ENCODE results near the gene ZNF829. TPM values are rescaled to one million over a fixed set of nuclear protein-coding genes. Genes with fewer than 3 reads are reported as not detected.
A peak's percentile ranks its signal among the peaks of the same experiment; 100 is the strongest.

Gene ZNF829
- total RNA-seq, 2 experiments from 2014 or later = 3.8 to 4.4 TPM

DNA sequence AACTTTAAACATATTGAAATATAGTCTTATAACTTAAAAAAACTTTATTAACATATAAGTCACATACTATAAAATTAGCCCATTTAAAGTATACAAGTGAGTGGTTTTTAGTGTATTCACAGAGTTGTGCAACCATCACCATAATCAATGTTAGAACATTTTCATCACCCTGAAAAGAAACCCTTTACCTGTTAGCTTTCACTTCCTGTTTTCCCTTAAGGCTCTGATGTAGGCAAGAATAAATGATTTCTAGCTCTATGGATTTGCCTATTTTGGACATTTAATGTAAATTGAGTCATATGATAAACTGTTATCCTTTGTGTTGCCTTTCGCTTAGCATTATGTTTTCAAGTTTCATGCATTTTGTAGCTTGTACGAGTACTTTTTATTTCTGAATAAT, 15.6 kb upstream of the ZNF829 start:
- ATAC-seq (ENCODE audit: poor library complexity) (no peak), DNase-seq (no peak)
- intact Hi-C loops (cut with DNase I, micrococcal nuclease) = no loop called here
- Histone ChIP-seq H3K27me3 (ENCODE audit: control insufficient read depth in 1 of 2, insufficient read depth in 2 of 2, low read length in 2 of 2) (no peaks in the 10 kb centered on the region), H3K36me3 (ENCODE audit: insufficient read depth, low read length) (peaks cover 18% of the 10 kb centered on the region), H3K4me1 (ENCODE audit: insufficient read depth, low read length) (no peaks in the 10 kb centered on the region), H3K27ac (ENCODE audit: low read depth in 1 of 2, low read length in 2 of 2) (no peak overlapping the region), H3K4me3 (ENCODE audit: low read length) (no peak overlapping the region), H3K9me3 (ENCODE audit: control insufficient read depth in 1 of 2, insufficient read depth in 1 of 2, low read length in 2 of 2) (peaks cover 43 to 71% of the 10 kb centered on the region in 2 experiments)
- TF ChIP-seq, protein P1, sequence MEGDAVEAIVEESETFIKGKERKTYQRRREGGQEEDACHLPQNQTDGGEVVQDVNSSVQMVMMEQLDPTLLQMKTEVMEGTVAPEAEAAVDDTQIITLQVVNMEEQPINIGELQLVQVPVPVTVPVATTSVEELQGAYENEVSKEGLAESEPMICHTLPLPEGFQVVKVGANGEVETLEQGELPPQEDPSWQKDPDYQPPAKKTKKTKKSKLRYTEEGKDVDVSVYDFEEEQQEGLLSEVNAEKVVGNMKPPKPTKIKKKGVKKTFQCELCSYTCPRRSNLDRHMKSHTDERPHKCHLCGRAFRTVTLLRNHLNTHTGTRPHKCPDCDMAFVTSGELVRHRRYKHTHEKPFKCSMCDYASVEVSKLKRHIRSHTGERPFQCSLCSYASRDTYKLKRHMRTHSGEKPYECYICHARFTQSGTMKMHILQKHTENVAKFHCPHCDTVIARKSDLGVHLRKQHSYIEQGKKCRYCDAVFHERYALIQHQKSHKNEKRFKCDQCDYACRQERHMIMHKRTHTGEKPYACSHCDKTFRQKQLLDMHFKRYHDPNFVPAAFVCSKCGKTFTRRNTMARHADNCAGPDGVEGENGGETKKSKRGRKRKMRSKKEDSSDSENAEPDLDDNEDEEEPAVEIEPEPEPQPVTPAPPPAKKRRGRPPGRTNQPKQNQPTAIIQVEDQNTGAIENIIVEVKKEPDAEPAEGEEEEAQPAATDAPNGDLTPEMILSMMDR (IDR thresholded peaks at IDR 0.05) = no peak
- H3K27ac Mint-ChIP-seq = no peak overlapping the region
- peaks cover 97% of the 10 kb centered on the region for H3K36me3 Mint-ChIP-seq (ENCODE audit: low read depth)
- ChIA-PET POLR2A (no interaction called here), CTCF (no interaction called here)
- no peaks in the 10 kb centered on the region for H3K27me3 Mint-ChIP-seq
- H3K4me3 Mint-ChIP-seq = no peak overlapping the region
- no peaks in the 10 kb centered on the region for H3K4me1 Mint-ChIP-seq (ENCODE audit: low read depth)
- peaks cover 16% of the 10 kb centered on the region for H3K9me3 Mint-ChIP-seq

DNA sequence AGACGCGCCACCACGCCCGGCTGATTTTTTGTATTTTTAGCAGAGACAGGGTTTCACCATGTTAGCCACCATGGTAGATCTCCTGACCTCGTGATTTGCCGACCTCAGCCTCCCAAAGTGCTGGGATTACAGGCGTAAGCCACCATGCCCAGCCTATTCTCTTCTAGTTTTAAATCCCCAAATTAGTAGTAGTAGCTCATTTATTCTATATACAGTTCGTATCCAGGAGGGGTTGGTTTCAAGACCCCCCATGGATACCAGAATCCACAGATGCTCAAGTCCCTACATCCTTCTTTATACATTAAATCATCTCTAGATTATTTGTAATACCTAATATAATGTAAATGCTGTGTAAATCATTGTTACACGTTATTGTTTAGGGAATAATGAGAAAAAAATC, 2.0 kb upstream of the ZNF829 start:
- CTCF ChIA-PET = no interaction called here
- Mint-ChIP-seq H3K27ac (no peak overlapping the region), H3K9me3 (peaks cover 18% of the 10 kb centered on the region)

DNA sequence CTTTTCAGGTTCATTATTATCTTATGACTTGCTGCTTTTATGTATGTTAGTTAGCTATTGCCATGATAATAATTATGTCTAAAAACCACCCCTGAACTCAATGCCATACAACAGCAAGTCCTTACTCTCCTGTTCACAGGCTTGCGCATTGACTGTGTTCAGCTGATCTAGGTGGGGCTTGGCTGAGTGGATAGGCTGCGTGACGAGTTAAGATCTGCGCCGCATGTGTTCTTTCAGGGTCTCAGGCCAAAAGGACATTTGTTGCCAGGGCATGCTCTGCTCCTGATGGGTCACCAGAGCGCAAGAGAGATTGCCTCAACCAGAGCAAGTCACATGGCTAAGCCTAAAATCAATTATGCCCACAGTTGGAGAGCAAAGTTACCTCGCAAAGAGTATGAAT, 900 bp upstream of the ZNF829 start:
- peak overlapping the region; percentile 88 for H3K27ac Mint-ChIP-seq
- ATAC-seq (ENCODE audit: poor library complexity) = no peak
- CTCF ChIA-PET = no interaction called here
- H3K4me1 ChIP-seq (ENCODE audit: insufficient read depth, low read length) = peaks cover 19% of the 10 kb centered on the region
- H3K4me3 Mint-ChIP-seq = peak overlapping the region; percentile 90
- intact Hi-C loops (cut with DNase I, micrococcal nuclease) = loop anchor here (1.0 to 5.0 kb wide), 15 partner anchors 56 to 550 kb away; partner anchors contain the start of genes ZFP14 (in 2 of the 2), ZNF345 (in 2 of the 2), ZNF585B (in 2 of the 2) and ZNF790 (in 2 of the 2)
- H3K27ac ChIP-seq (ENCODE audit: low read depth in 1 of 2, low read length in 2 of 2) = peak overlapping the region in 1 of 2 donors; percentile 97
- DNase-seq = peak in 2 of 14 experiments; percentile 1 to 6
- peaks cover 36% of the 10 kb centered on the region for H3K36me3 ChIP-seq (ENCODE audit: insufficient read depth, low read length)
- peak overlapping the region; percentile 92 for H3K4me3 ChIP-seq (ENCODE audit: low read length)
- peaks cover 44% of the 10 kb centered on the region for H3K4me1 Mint-ChIP-seq (ENCODE audit: low read depth)
- peaks cover 6 to 12% of the 10 kb centered on the region in 2 experiments for H3K9me3 ChIP-seq (ENCODE audit: control insufficient read depth in 1 of 2, insufficient read depth in 1 of 2, low read length in 2 of 2)
- H3K27me3 Mint-ChIP-seq = no peaks in the 10 kb centered on the region
- H3K36me3 Mint-ChIP-seq (ENCODE audit: low read depth) = peaks cover 87% of the 10 kb centered on the region
- peaks cover 14% of the 10 kb centered on the region for H3K9me3 Mint-ChIP-seq
- no peaks in the 10 kb centered on the region for H3K27me3 ChIP-seq (ENCODE audit: control insufficient read depth in 1 of 2, insufficient read depth in 2 of 2, low read length in 2 of 2)
- POLR2A ChIA-PET = interaction anchor here (0.7 to 1.4 kb wide), 3 partner anchors 69 to 344 kb away, joined by 3 to 4 read pairs (median 3); partner anchors contain the start of genes ZNF529 and ZNF850
- TF ChIP-seq, protein P1 (IDR thresholded peaks at IDR 0.05) = no peak

More for the DNA sequence above, 2.0 kb upstream of the ZNF829 start:
- Mint-ChIP-seq H3K36me3 (ENCODE audit: low read depth) (peaks cover 87% of the 10 kb centered on the region), H3K4me3 (no peak overlapping the region), H3K27me3 (no peaks in the 10 kb centered on the region), H3K4me1 (ENCODE audit: low read depth) (peaks cover 44% of the 10 kb centered on the region)
- no peak for DNase-seq
- TF ChIP-seq, protein P1 (IDR thresholded peaks at IDR 0.05) = no peak
- intact Hi-C loops (cut with DNase I, micrococcal nuclease) = loop anchor here (5.0 kb wide), 7 partner anchors 81 to 549 kb away; partner anchors contain the start of genes ZFP14 (in 1 of the 2), ZNF420 (in 1 of the 2), ZNF461 (in 1 of the 2) and ZNF527 (in 1 of the 2)
- no peak overlapping the region for H3K27ac ChIP-seq (ENCODE audit: low read depth in 1 of 2, low read length in 2 of 2)
- peaks cover 19% of the 10 kb centered on the region for H3K4me1 ChIP-seq (ENCODE audit: insufficient read depth, low read length)
- no peaks in the 10 kb centered on the region for H3K27me3 ChIP-seq (ENCODE audit: control insufficient read depth in 1 of 2, insufficient read depth in 2 of 2, low read length in 2 of 2)
- H3K4me3 ChIP-seq (ENCODE audit: low read length) = no peak overlapping the region
- H3K36me3 ChIP-seq (ENCODE audit: insufficient read depth, low read length) = peaks cover 32% of the 10 kb centered on the region
- POLR2A ChIA-PET = no interaction called here
- H3K9me3 ChIP-seq (ENCODE audit: control insufficient read depth in 1 of 2, insufficient read depth in 1 of 2, low read length in 2 of 2) = peaks cover 3 to 14% of the 10 kb centered on the region in 2 experiments
- ATAC-seq (ENCODE audit: poor library complexity) = no peak

Measured in CD4-positive, alpha-beta T cell (primary cell).